ENCODE data around the gene GTF2H1. TPM values are rescaled to one million over a fixed set of nuclear protein-coding genes. Genes with fewer than 3 reads are reported as not detected.
A peak's percentile ranks its signal among the peaks of the same experiment; 100 is the strongest.

GTF2H1 gene
- total RNA-seq, 1 experiment from 2014 or later: 89.1 TPM

- intact Hi-C loops (cut with micrococcal nuclease; ENCODE audit: unreplicated experiment): no loop called here
- BruUV-seq (replicated peaks): no TSS peak
Measured at GRCh38 chr11:18332891-18333290, 10.5 kb downstream of the GTF2H1 start.

GRCh38 chr11:18347471-18348125 is 25.2 kb downstream of the GTF2H1 start:
- Histone ChIP-seq H3K9me2 (ENCODE audit: insufficient read depth) (no peaks in the 10 kb centered on the region), H3K4me3 (no peak overlapping the region), H3K79me2 (ENCODE audit: low read depth) (no peaks in the 10 kb centered on the region), H2AFZ (no peak overlapping the region), H3K9me3 (ENCODE audit: insufficient read depth, low read depth) (no peaks in the 10 kb centered on the region), H3K36me3 (ENCODE audit: low read depth) (peaks cover 52% of the 10 kb centered on the region), H3K4me1 (replicated peaks; ENCODE audit: insufficient read depth) (no peaks in the 10 kb centered on the region), H4K20me1 (ENCODE audit: insufficient read depth) (no peaks in the 10 kb centered on the region), H3K27ac (no peak overlapping the region), H3F3A (ENCODE audit: insufficient read depth, low read depth) (peaks cover 18% of the 10 kb centered on the region; the same call in 1 of the 2 replicates), H3K27me3 (ENCODE audit: insufficient read depth, low read depth) (no peaks in the 10 kb centered on the region), H3K4me2 (no peak overlapping the region)
- intact Hi-C loops (cut with micrococcal nuclease; ENCODE audit: unreplicated experiment): no loop called here
- ChIA-PET POLR2A (ENCODE audit: unreplicated experiment) (no interaction called here), CTCF (no interaction called here)
- TF ChIP-seq CTCF (conservative IDR thresholded peaks at IDR 0.05) (no peak), EZH2 (IDR thresholded peaks at IDR 0.05; ENCODE audit: low read depth) (no peak)
- BruUV-seq (replicated peaks): no TSS peak
- no peak for DNase-seq

More at GRCh38 chr11:18332891-18333290, 10.5 kb downstream of the GTF2H1 start:
- POLR2A ChIA-PET (ENCODE audit: unreplicated experiment): interaction anchor here (0.6 kb wide), 1 partner anchor 16 kb away, joined by 3 read pairs; no protein-coding TSS in a partner anchor
- Histone ChIP-seq H3K4me3 (no peak overlapping the region), H3K79me2 (ENCODE audit: low read depth) (peaks cover 56% of the 10 kb centered on the region), H3K9me2 (ENCODE audit: insufficient read depth) (no peaks in the 10 kb centered on the region), H4K20me1 (ENCODE audit: insufficient read depth) (peaks cover 4% of the 10 kb centered on the region; the same call in 1 of the 2 replicates), H3F3A (ENCODE audit: insufficient read depth, low read depth) (peaks cover 5% of the 10 kb centered on the region), H3K27me3 (ENCODE audit: insufficient read depth, low read depth) (no peaks in the 10 kb centered on the region), H3K9me3 (ENCODE audit: insufficient read depth, low read depth) (no peaks in the 10 kb centered on the region), H3K4me1 (replicated peaks; ENCODE audit: insufficient read depth) (peaks cover 17% of the 10 kb centered on the region), H2AFZ (no peak overlapping the region), H3K27ac (0 out of 2 replicates have a peak overlapping the region, but pooled peaks have one; percentile 6), H3K36me3 (ENCODE audit: low read depth) (peaks cover 51% of the 10 kb centered on the region), H3K4me2 (no peak overlapping the region)
- DNase-seq: no peak
- TF ChIP-seq CTCF (conservative IDR thresholded peaks at IDR 0.05) (no peak), EZH2 (IDR thresholded peaks at IDR 0.05; ENCODE audit: low read depth) (no peak)
- CTCF ChIA-PET: interaction anchor here (0.6 kb wide), 1 partner anchor 218 kb away, joined by 3 read pairs; no protein-coding TSS in a partner anchor

GRCh38 chr11:18352581-18352980 is 30.2 kb downstream of the GTF2H1 start:
- H3K9me3 ChIP-seq (ENCODE audit: insufficient read depth, low read depth): no peaks in the 10 kb centered on the region
- no peak overlapping the region for H3K4me2 ChIP-seq
- H4K20me1 ChIP-seq (ENCODE audit: insufficient read depth): no peaks in the 10 kb centered on the region
- H3F3A ChIP-seq (ENCODE audit: insufficient read depth, low read depth): peaks cover 22% of the 10 kb centered on the region; the same call in 1 of the 2 replicates
- H3K27me3 ChIP-seq (ENCODE audit: insufficient read depth, low read depth): no peaks in the 10 kb centered on the region
- H2AFZ ChIP-seq: no peak overlapping the region
- no peaks in the 10 kb centered on the region for H3K4me1 ChIP-seq (replicated peaks; ENCODE audit: insufficient read depth)
- no TSS peak for BruUV-seq (replicated peaks)
- H3K27ac ChIP-seq: no peak overlapping the region
- no peaks in the 10 kb centered on the region for H3K9me2 ChIP-seq (ENCODE audit: insufficient read depth)
- no peak for DNase-seq
- H3K79me2 ChIP-seq (ENCODE audit: low read depth): no peaks in the 10 kb centered on the region
- CTCF ChIA-PET: no interaction called here
- TF ChIP-seq EZH2 (IDR thresholded peaks at IDR 0.05; ENCODE audit: low read depth) (no peak), CTCF (conservative IDR thresholded peaks at IDR 0.05) (no peak)
- intact Hi-C loops (cut with micrococcal nuclease; ENCODE audit: unreplicated experiment): no loop called here
- POLR2A ChIA-PET (ENCODE audit: unreplicated experiment): no interaction called here
- H3K36me3 ChIP-seq (ENCODE audit: low read depth): peaks cover 40% of the 10 kb centered on the region
- no peak overlapping the region for H3K4me3 ChIP-seq
